IMR-90 (cell line): ENCODE measurements around the gene AFDN. TPM values are rescaled to one million over a fixed set of nuclear protein-coding genes. Genes with fewer than 3 reads are reported as not detected.

ENCODE experiments used
- ATAC-seq: fragments of 200-7000 bp; cut with Tn5 transposase; 2 replicates; pipeline ENCODE4 v1.9.1; 2020; ENCODE audit warnings: low read depth, mild to moderate bottlenecking, moderate library complexity
- BruUV-seq: library from RNA; stranded (reverse); fragments of 400-500 nt; replicated peaks from 2 replicates; lab custom pipeline; 2021; lab: Mats Ljungman, UMichigan
- CTCF ChIA-PET: fragments of 300-600 bp; formaldehyde crosslinking; extraction: SDS; loops from one replicate; lab custom pipeline; 2021; ENCODE audit warnings: antibody characterized with exemption; lab: Yijun Ruan, JAX
- POLR2A ChIA-PET: fragments of 300-600 bp; sonication (Branson Sonifier 250); formaldehyde crosslinking; loops from one replicate; lab custom pipeline; 2022; ENCODE audit warnings: antibody characterized with exemption; ENCODE audit not compliant: unreplicated experiment; lab: Charles Lee
- DNase-seq: peaks from one replicate; pipeline ENCODE4 v3.0.0; 2013
- H2AFZ ChIP-seq: replicated peaks from 2 replicates; pipeline ENCODE3; 2013; ENCODE audit warnings: low read length, mild to moderate bottlenecking; ENCODE audit not compliant: poor library complexity
- H2AK5ac ChIP-seq: 2 replicates; pipeline ENCODE4 v1.6.1; 2013; ENCODE audit warnings: low read depth, low read length, inconsistent platforms
- H2AK9ac ChIP-seq: replicated peaks from 2 replicates; pipeline ENCODE3; 2013; ENCODE audit warnings: mild to moderate bottlenecking, low read depth, low read length, moderate library complexity; ENCODE audit not compliant: poor library complexity
- H2BK120ac ChIP-seq: 2 replicates; pipeline ENCODE4 v1.6.1; 2013; ENCODE audit warnings: low read depth, low read length, inconsistent platforms
- H2BK15ac ChIP-seq: 3 replicates; pipeline ENCODE4 v1.6.1; 2013; ENCODE audit warnings: low read depth, low read length, inconsistent platforms
- H2BK20ac ChIP-seq: 2 replicates; pipeline ENCODE4 v1.6.1; 2013; ENCODE audit warnings: low read depth, mild to moderate bottlenecking, inconsistent platforms, low read length, moderate library complexity
- H2BK5ac ChIP-seq: 2 replicates; pipeline ENCODE4 v1.6.1; 2013; ENCODE audit warnings: mild to moderate bottlenecking, low read depth, low read length, inconsistent platforms; ENCODE audit not compliant: poor library complexity, severe bottlenecking
- H3K14ac ChIP-seq: replicated peaks from 2 replicates; pipeline ENCODE4 v1.6.1; 2013; ENCODE audit warnings: low read depth, low read length, inconsistent platforms
- H3K18ac ChIP-seq: 2 replicates; pipeline ENCODE4 v1.6.1; 2013; ENCODE audit warnings: low read depth, low read length, control low read depth
- H3K23ac ChIP-seq: 2 replicates; pipeline ENCODE4 v1.6.1; 2013; ENCODE audit warnings: low read depth, low read length, inconsistent platforms
- H3K27ac ChIP-seq: 2 replicates; pipeline ENCODE4 v1.5.1; 2013; ENCODE audit warnings: mild to moderate bottlenecking, control low read depth, low read length; ENCODE audit not compliant: insufficient read depth
- H3K27me3 ChIP-seq: 2 replicates; pipeline ENCODE4 v1.6.1; 2013; ENCODE audit warnings: low read length; ENCODE audit not compliant: control insufficient read depth, insufficient read depth
- H3K36me3 ChIP-seq: 2 replicates; pipeline ENCODE4 v1.6.1; 2013; ENCODE audit warnings: low read length, mixed read lengths; ENCODE audit not compliant: control insufficient read depth, insufficient read depth
- H3K4ac ChIP-seq: 2 replicates; pipeline ENCODE4 v1.6.1; 2013; ENCODE audit warnings: low read depth, low read length, inconsistent platforms
- H3K4me1 ChIP-seq: 2 replicates; pipeline ENCODE4 v1.6.1; 2013; ENCODE audit warnings: low read length, mixed read lengths; ENCODE audit not compliant: control insufficient read depth, insufficient read depth
- H3K4me2 ChIP-seq: 2 replicates; pipeline ENCODE4 v1.6.1; 2013; ENCODE audit warnings: low read depth, mild to moderate bottlenecking, control low read depth, low read length, moderate library complexity
- H3K4me3 ChIP-seq: 2 replicates; pipeline ENCODE4 v1.5.1; 2013; ENCODE audit warnings: low read depth, mild to moderate bottlenecking, control low read depth, low read length, moderate library complexity; ENCODE audit not compliant: insufficient read depth
- H3K56ac ChIP-seq: 2 replicates; pipeline ENCODE4 v1.6.1; 2013; ENCODE audit warnings: low read length, inconsistent platforms; ENCODE audit not compliant: insufficient read depth; ENCODE audit errors: extremely low read depth
- H3K79me1 ChIP-seq, 2 experiments: 2 replicates each; pipeline ENCODE4 v1.6.1; 2013; ENCODE audit warnings: low read length in 2 of 2, inconsistent platforms in 1 of 2, low read depth in 1 of 2
- H3K9ac ChIP-seq: 2 replicates; pipeline ENCODE4 v1.6.1; 2013; ENCODE audit warnings: low read depth, low read length, control low read depth
- H3K9me1 ChIP-seq: 2 replicates; pipeline ENCODE4 v1.6.1; 2013; ENCODE audit warnings: low read length, inconsistent platforms; ENCODE audit not compliant: insufficient read depth
- H3K9me3 ChIP-seq: 2 replicates; pipeline ENCODE4 v1.6.1; 2013; ENCODE audit warnings: low read length; ENCODE audit not compliant: control insufficient read depth, insufficient read depth
- H4K20me1 ChIP-seq: 2 replicates; pipeline ENCODE4 v1.6.1; 2013; ENCODE audit warnings: low read length, inconsistent platforms; ENCODE audit not compliant: insufficient read depth
- H4K5ac ChIP-seq: 2 replicates; pipeline ENCODE4 v1.6.1; 2013; ENCODE audit warnings: mild to moderate bottlenecking, low read depth, low read length, control low read depth
- H4K8ac ChIP-seq, 2 experiments: 2 replicates each; pipeline ENCODE4 v1.6.1; 2013; ENCODE audit warnings: low read depth in 2 of 2, low read length in 2 of 2, control low read depth in 1 of 2, inconsistent platforms in 1 of 2
- H4K91ac ChIP-seq: 2 replicates; pipeline ENCODE4 v1.6.1; 2013; ENCODE audit warnings: low read depth, low read length, inconsistent platforms; ENCODE audit not compliant: insufficient read depth
- MAFK ChIP-seq: IDR thresholded peaks from 2 replicates; pipeline ENCODE4 v1.6.1; 2012; ENCODE audit warnings: low read depth, low read length, improper control_type of control experiment
- POLR2A ChIP-seq: IDR thresholded peaks from 2 replicates; pipeline ENCODE4 v1.6.1; 2012; ENCODE audit warnings: mild to moderate bottlenecking, low read depth, low read length
- WGBS, 2 experiments: methylation state at CpG; one replicate each; pipeline versions ENCODE4 v1.1.5 to v1.1.7; 2013; ENCODE audit warnings: missing lambda C conversion rate in 2 of 2; ENCODE audit not compliant: insufficient read length in 1 of 2; ENCODE audit errors: extremely low coverage in 2 of 2; 5-methylcytosine and 5-hydroxymethylcytosine counted together
- dilution Hi-C: fragments of 300-500 bp; cut with HindIII; formaldehyde crosslinking; loops from one replicate; pipeline ENCODE4 v1.14.3; 2018; ENCODE audit warnings: low sequenced_read_pairs; ENCODE audit not compliant: unreplicated experiment
- in situ Hi-C: fragments of 300-500 bp; cut with MboI; formaldehyde crosslinking; loops from 3 replicates; pipeline ENCODE4 v1.14.3; 2019; ENCODE audit warnings: low sequenced_read_pairs, inconsistent platforms, mixed read lengths
- intact Hi-C: fragments of 100-400 bp; cut with micrococcal nuclease; formaldehyde crosslinking; loops from 2 replicates; pipeline ENCODE4 v1.10.0; 2022
- polyA plus RNA-seq, 3 experiments: library from polyadenylated mRNA; depleted of rRNA; stranded (reverse); fragments of >200 nt; gene quantifications; 2 replicates each; pipeline ENCODE4 v1.2.3, GENCODE V29; 2012; ENCODE audit warnings: low replicate concordance in 1 of 3
- total RNA-seq: library from RNA; depleted of rRNA; stranded (reverse); fragments of >200 nt; gene quantifications from 2 replicates; pipeline ENCODE4 v1.2.3, GENCODE V29; 2012
- TF ChIP-seq, protein P1 (sequence below): conservative IDR thresholded peaks from 2 replicates; pipeline ENCODE4 v1.5.1; 2012; ENCODE audit warnings: mild to moderate bottlenecking, low read depth, low read length, improper control_type of control experiment
- TF ChIP-seq, protein P2 (sequence below): fragments of 150-350 bp; IDR thresholded peaks from 2 replicates; pipeline ENCODE4 v1.6.1; 2016; ENCODE audit warnings: low read depth, mild to moderate bottlenecking, low read length, moderate library complexity, borderline replicate concordance

Gene AFDN
- total and polyA plus RNA-seq, 2 of the 4 experiments (the other 2 are of a cell fraction), result 11.6 to 20.8 TPM

DNA sequence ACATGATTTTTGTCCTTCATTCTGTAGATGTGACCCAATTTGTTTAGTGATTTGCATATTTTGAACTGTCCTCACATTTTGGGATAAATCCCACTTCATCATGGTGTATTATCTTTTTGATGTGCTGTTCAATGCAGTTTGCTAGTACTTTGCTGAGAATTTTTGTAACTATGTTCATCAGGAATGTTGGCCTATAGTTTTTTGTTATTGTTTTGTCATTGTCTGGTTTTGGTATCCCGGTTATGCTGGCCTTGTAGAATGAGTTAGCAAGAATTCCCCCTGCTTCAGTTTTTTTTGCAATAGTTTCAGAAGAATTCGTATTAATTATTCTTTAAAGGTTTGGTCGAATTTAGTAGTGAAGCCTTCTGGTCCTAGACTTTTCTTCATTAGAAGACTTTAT, 182.6 kb downstream of the AFDN start:
- TF ChIP-seq, protein P1, sequence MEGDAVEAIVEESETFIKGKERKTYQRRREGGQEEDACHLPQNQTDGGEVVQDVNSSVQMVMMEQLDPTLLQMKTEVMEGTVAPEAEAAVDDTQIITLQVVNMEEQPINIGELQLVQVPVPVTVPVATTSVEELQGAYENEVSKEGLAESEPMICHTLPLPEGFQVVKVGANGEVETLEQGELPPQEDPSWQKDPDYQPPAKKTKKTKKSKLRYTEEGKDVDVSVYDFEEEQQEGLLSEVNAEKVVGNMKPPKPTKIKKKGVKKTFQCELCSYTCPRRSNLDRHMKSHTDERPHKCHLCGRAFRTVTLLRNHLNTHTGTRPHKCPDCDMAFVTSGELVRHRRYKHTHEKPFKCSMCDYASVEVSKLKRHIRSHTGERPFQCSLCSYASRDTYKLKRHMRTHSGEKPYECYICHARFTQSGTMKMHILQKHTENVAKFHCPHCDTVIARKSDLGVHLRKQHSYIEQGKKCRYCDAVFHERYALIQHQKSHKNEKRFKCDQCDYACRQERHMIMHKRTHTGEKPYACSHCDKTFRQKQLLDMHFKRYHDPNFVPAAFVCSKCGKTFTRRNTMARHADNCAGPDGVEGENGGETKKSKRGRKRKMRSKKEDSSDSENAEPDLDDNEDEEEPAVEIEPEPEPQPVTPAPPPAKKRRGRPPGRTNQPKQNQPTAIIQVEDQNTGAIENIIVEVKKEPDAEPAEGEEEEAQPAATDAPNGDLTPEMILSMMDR, result no peak
- TF ChIP-seq, protein P2, sequence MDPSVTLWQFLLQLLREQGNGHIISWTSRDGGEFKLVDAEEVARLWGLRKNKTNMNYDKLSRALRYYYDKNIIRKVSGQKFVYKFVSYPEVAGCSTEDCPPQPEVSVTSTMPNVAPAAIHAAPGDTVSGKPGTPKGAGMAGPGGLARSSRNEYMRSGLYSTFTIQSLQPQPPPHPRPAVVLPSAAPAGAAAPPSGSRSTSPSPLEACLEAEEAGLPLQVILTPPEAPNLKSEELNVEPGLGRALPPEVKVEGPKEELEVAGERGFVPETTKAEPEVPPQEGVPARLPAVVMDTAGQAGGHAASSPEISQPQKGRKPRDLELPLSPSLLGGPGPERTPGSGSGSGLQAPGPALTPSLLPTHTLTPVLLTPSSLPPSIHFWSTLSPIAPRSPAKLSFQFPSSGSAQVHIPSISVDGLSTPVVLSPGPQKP, result no peak
- TF ChIP-seq MAFK (no peak), POLR2A (no peak)
- no peak overlapping the region for H2AK5ac ChIP-seq
- no peak overlapping the region for H3K4ac ChIP-seq
- H3K9ac ChIP-seq, result no peak overlapping the region
- no peaks in the 10 kb centered on the region for H3K36me3 ChIP-seq
- POLR2A ChIA-PET, result no interaction called here
- H3K23ac ChIP-seq, result no peak overlapping the region
- CTCF ChIA-PET, result no interaction called here
- dilution Hi-C loops, result no loop called here
- intact Hi-C loops, result no loop called here
- H4K5ac ChIP-seq, result no peak overlapping the region
- no peak overlapping the region for H2BK15ac ChIP-seq
- WGBS, 2 experiments, result no CpG with 5 or more reads among the region's 3 CpGs
- no TSS peak for BruUV-seq
- no peak overlapping the region for H2BK120ac ChIP-seq
- no peak overlapping the region for H3K18ac ChIP-seq
- H3K27ac ChIP-seq, result no peak overlapping the region
- peaks cover 14% of the 10 kb centered on the region for H3K9me3 ChIP-seq
- H4K20me1 ChIP-seq, result no peaks in the 10 kb centered on the region
- no peak overlapping the region for H4K8ac ChIP-seq
- H3K4me2 ChIP-seq, result no peak overlapping the region
- no peak overlapping the region for H2BK5ac ChIP-seq
- no peak overlapping the region for H4K91ac ChIP-seq
- no peak overlapping the region for H2AFZ ChIP-seq
- H3K9me1 ChIP-seq, result 0 out of 2 replicates have a peak, but pooled peaks cover 3% of the 10 kb centered on the region
- no peak overlapping the region for H3K14ac ChIP-seq
- ATAC-seq (no peak), DNase-seq (no peak)
- H3K4me3 ChIP-seq, result no peak overlapping the region
- H3K56ac ChIP-seq, result no peak overlapping the region
- in situ Hi-C loops, result no loop called here
- no peaks in the 10 kb centered on the region for H3K4me1 ChIP-seq
- H2BK20ac ChIP-seq, result no peak overlapping the region
- no peaks in the 10 kb centered on the region for H3K79me1 ChIP-seq
- H3K27me3 ChIP-seq, result peaks cover 2% of the 10 kb centered on the region
- H2AK9ac ChIP-seq, result no peak overlapping the region
